Loucy (cell line): ENCODE results near the gene CIP2A.

Experiments used
- CTCF ChIP-seq: fragments of 200-600 bp; sonication (generic); conservative IDR thresholded peaks from 2 replicates; pipeline ENCODE4 v1.5.1; 2014; ENCODE audit warnings: mild to moderate bottlenecking, antibody characterized with exemption, low read length
- EZH2phosphoT487 ChIP-seq: fragments of 200-600 bp; IDR thresholded peaks from 2 replicates; pipeline ENCODE4 v1.6.1; 2018; ENCODE audit warnings: antibody characterized with exemption, mild to moderate bottlenecking, moderate library complexity, borderline replicate concordance

- TF ChIP-seq CTCF (no peak), EZH2phosphoT487 (no peak)
Measured at GRCh38 chr3:108608750-108609149, 19.5 kb upstream of the CIP2A start.
